SU-DHL-6 (cell line): ENCODE data around the gene PSTPIP1.

Source experiments
- H2AFZ ChIP-seq: fragments of 200-600 bp; sonication (generic); 2 replicates; pipeline ENCODE4 v1.6.1; 2014; ENCODE audit warnings: low read depth, mild to moderate bottlenecking, moderate library complexity, mixed read lengths, antibody characterized with exemption, low read length; ENCODE audit not compliant: severe bottlenecking
- H3F3A ChIP-seq: fragments of 200-600 bp; shearing (Covaris generic); 2 replicates; pipeline ENCODE4 v1.6.0; 2016; ENCODE audit warnings: antibody characterized with exemption, mild to moderate bottlenecking; ENCODE audit not compliant: insufficient read depth
- H3K27ac ChIP-seq: fragments of 200-600 bp; sonication (generic); 2 replicates; pipeline ENCODE4 v1.5.1; 2016; ENCODE audit warnings: low read depth, mild to moderate bottlenecking, low read length, moderate library complexity, mixed read lengths
- H3K27me3 ChIP-seq: fragments of 200-600 bp; sonication (generic), shearing (Covaris generic); 2 replicates; pipeline ENCODE4 v1.6.0; 2014; ENCODE audit warnings: mild to moderate bottlenecking, low read length
- H3K36me3 ChIP-seq: fragments of 200-600 bp; sonication (generic); 2 replicates; pipeline ENCODE4 v1.6.1; 2014; ENCODE audit warnings: mild to moderate bottlenecking, low read length, mixed read lengths
- H3K4me2 ChIP-seq: fragments of 300-600, 200-600 bp; shearing (Covaris generic), sonication (generic); 2 replicates; pipeline ENCODE4 v1.6.0; 2014; ENCODE audit warnings: low read length, low read depth, mild to moderate bottlenecking; ENCODE audit not compliant: poor library complexity, severe bottlenecking
- H3K4me3 ChIP-seq: fragments of 200-600 bp; sonication (generic); 2 replicates; pipeline ENCODE4 v1.5.1; 2014; ENCODE audit warnings: antibody characterized with exemption, low read length, mild to moderate bottlenecking, mixed read lengths; ENCODE audit not compliant: insufficient read depth, poor library complexity, severe bottlenecking
- H3K79me2 ChIP-seq: fragments of 200-600 bp; sonication (generic); 2 replicates; pipeline ENCODE4 v1.6.1; 2014; ENCODE audit warnings: mild to moderate bottlenecking, low read length, moderate library complexity; ENCODE audit not compliant: insufficient read depth
- H3K9ac ChIP-seq: fragments of 200-600 bp; sonication (generic); 2 replicates; pipeline ENCODE4 v1.7.0; 2014; ENCODE audit warnings: mild to moderate bottlenecking, low read length
- H3K9me2 ChIP-seq: fragments of 200-600 bp; sonication (generic); replicated peaks from 2 replicates; pipeline ENCODE4 v1.6.1; 2014; ENCODE audit warnings: low read length; ENCODE audit not compliant: insufficient read depth
- H3K9me3 ChIP-seq: fragments of 200-600 bp; sonication (generic); 2 replicates; pipeline ENCODE4 v1.6.1; 2014; ENCODE audit warnings: low read length, mixed read lengths; ENCODE audit not compliant: insufficient read depth
- H4K20me1 ChIP-seq: fragments of 200-600 bp; sonication (generic); 2 replicates; pipeline ENCODE4 v1.6.1; 2014; ENCODE audit warnings: low read depth, mild to moderate bottlenecking, antibody characterized with exemption, low read length, moderate library complexity, mixed read lengths
- CTCF ChIP-seq: fragments of 200-600 bp; sonication (generic); IDR thresholded peaks from one replicate; pipeline ENCODE4 v1.5.1; 2017; ENCODE audit warnings: antibody characterized with exemption, mild to moderate bottlenecking, low read length, moderate library complexity; ENCODE audit not compliant: insufficient read depth, poor library complexity, severe bottlenecking
- EZH2phosphoT487 ChIP-seq: fragments of 200-600 bp; sonication (generic), shearing (Covaris generic); conservative IDR thresholded peaks from 2 replicates; pipeline ENCODE4 v1.6.1; 2018; ENCODE audit warnings: mild to moderate bottlenecking, antibody characterized with exemption, low read length, moderate library complexity, mixed read lengths

PSTPIP1 gene

GRCh38 chr15:76982756-76983155 is 12.2 kb upstream of the PSTPIP1 start:
- no peak for TF ChIP-seq EZH2phosphoT487
- no peak for TF ChIP-seq CTCF
- H3K9me3 ChIP-seq = no peaks in the 10 kb centered on the region

GRCh38 chr15:76983590-76984375 is 11.1 kb upstream of the PSTPIP1 start:
- Histone ChIP-seq H3K79me2 (no peaks in the 10 kb centered on the region), H2AFZ (no peak overlapping the region), H3K4me2 (no peak overlapping the region), H3K9ac (no peak overlapping the region), H3K9me2 (no peaks in the 10 kb centered on the region), H3K27ac (no peak overlapping the region), H3K27me3 (no peaks in the 10 kb centered on the region), H3K36me3 (no peaks in the 10 kb centered on the region), H3K4me3 (no peak overlapping the region), H3F3A (no peaks in the 10 kb centered on the region), H3K9me3 (no peaks in the 10 kb centered on the region), H4K20me1 (no peaks in the 10 kb centered on the region)
- no peak for TF ChIP-seq CTCF
- no peak for TF ChIP-seq EZH2phosphoT487

More at GRCh38 chr15:76982756-76983155, 12.2 kb upstream of the PSTPIP1 start:
- no peaks in the 10 kb centered on the region for H3K27me3 ChIP-seq
- no peaks in the 10 kb centered on the region for H3K79me2 ChIP-seq
- H3K9ac ChIP-seq = no peak overlapping the region
- no peaks in the 10 kb centered on the region for H3K9me2 ChIP-seq
- H3K27ac ChIP-seq = no peak overlapping the region
- H2AFZ ChIP-seq = no peak overlapping the region
- no peaks in the 10 kb centered on the region for H3K36me3 ChIP-seq
- no peaks in the 10 kb centered on the region for H4K20me1 ChIP-seq
- H3F3A ChIP-seq = no peaks in the 10 kb centered on the region
- H3K4me2 ChIP-seq = no peak overlapping the region
- no peak overlapping the region for H3K4me3 ChIP-seq

GRCh38 chr15:76986743-76987142 is 8.2 kb upstream of the PSTPIP1 start:
- TF ChIP-seq EZH2phosphoT487 (no peak), CTCF (no peak)
- Histone ChIP-seq H3K9me3 (no peaks in the 10 kb centered on the region), H2AFZ (no peak overlapping the region), H3K4me2 (no peak overlapping the region), H3K27me3 (no peaks in the 10 kb centered on the region), H3K9me2 (no peaks in the 10 kb centered on the region), H3K36me3 (no peaks in the 10 kb centered on the region), H3F3A (no peaks in the 10 kb centered on the region), H3K4me3 (no peak overlapping the region), H4K20me1 (no peaks in the 10 kb centered on the region), H3K79me2 (no peaks in the 10 kb centered on the region), H3K27ac (no peak overlapping the region), H3K9ac (no peak overlapping the region)
